Mesothelial cell of epicardium (in vitro differentiated cells): ENCODE data around the gene OPRL1. TPM values are rescaled to one million over a fixed set of nuclear protein-coding genes. Genes with fewer than 3 reads are reported as not detected.

ENCODE experiments used
- DNase-seq, 2 experiments: peaks; one replicate each; pipeline ENCODE4 v3.0.0; 2021; ENCODE audit warnings: low spot score in 2 of 2; ENCODE audit not compliant: unreplicated experiment in 2 of 2
- H3K27ac Mint-ChIP-seq: 2 replicates; pipeline ENCODE4 v1.8.0; 2021; ENCODE audit warnings: mixed read lengths
- H3K27me3 Mint-ChIP-seq: 2 replicates; pipeline ENCODE4 v1.8.0; 2021; ENCODE audit warnings: low read depth, mixed read lengths
- H3K36me3 Mint-ChIP-seq: 2 replicates; pipeline ENCODE4 v1.8.0; 2021; ENCODE audit warnings: mixed read lengths
- H3K4me1 Mint-ChIP-seq: 2 replicates; pipeline ENCODE4 v1.8.0; 2021; ENCODE audit warnings: mixed read lengths
- H3K4me3 Mint-ChIP-seq: 2 replicates; pipeline ENCODE4 v1.8.0; 2021; ENCODE audit warnings: mild to moderate bottlenecking, moderate library complexity, mixed read lengths
- H3K9me3 Mint-ChIP-seq: 2 replicates; pipeline ENCODE4 v1.8.0; 2021; ENCODE audit warnings: mixed read lengths
- total RNA-seq: library from RNA; stranded (reverse); gene quantifications from 3 replicates; pipeline ENCODE4 v1.2.1, GENCODE V29; 2021
- TF ChIP-seq, protein P1 (sequence below): fragments of 200-600 bp; sonication (generic); IDR thresholded peaks from one replicate; pipeline ENCODE4 v1.5.0; 2021; ENCODE audit warnings: antibody characterized with exemption; ENCODE audit not compliant: unreplicated experiment

OPRL1 gene
- total RNA-seq, 1 donor from 2014 or later = 2.5 TPM

DNA sequence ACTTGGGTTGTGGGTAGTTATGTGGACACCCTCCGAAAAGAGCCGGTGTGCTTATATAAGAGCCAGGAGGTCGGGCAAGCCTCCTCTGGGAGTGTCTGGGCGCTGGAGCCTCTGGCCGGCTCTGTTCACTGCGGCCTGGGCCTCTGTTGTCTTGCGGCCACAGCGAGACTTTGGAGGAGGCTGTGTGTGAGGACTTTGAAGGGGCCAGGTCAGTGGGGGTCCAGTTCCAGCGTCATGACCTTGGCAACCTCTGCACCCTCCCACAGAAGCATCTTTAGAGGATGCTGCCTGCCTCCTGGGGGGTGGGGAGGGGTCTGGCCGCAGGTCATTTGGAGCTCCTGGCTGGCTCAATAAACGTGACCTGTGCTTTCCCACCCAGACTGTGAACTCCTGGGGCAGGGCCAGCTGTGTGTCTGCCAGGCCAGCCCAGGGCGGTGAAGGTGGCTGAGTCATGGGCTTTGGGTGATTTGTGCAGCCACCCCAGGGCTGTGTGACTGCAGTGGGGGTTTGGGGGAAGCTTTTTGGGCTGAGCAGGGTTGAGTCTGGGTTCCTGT is 15.7 kb upstream of the OPRL1 start:
- H3K4me1 Mint-ChIP-seq = peaks cover 23% of the 10 kb centered on the region
- TF ChIP-seq, protein P1, sequence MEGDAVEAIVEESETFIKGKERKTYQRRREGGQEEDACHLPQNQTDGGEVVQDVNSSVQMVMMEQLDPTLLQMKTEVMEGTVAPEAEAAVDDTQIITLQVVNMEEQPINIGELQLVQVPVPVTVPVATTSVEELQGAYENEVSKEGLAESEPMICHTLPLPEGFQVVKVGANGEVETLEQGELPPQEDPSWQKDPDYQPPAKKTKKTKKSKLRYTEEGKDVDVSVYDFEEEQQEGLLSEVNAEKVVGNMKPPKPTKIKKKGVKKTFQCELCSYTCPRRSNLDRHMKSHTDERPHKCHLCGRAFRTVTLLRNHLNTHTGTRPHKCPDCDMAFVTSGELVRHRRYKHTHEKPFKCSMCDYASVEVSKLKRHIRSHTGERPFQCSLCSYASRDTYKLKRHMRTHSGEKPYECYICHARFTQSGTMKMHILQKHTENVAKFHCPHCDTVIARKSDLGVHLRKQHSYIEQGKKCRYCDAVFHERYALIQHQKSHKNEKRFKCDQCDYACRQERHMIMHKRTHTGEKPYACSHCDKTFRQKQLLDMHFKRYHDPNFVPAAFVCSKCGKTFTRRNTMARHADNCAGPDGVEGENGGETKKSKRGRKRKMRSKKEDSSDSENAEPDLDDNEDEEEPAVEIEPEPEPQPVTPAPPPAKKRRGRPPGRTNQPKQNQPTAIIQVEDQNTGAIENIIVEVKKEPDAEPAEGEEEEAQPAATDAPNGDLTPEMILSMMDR = no peak
- DNase-seq = no peak

DNA sequence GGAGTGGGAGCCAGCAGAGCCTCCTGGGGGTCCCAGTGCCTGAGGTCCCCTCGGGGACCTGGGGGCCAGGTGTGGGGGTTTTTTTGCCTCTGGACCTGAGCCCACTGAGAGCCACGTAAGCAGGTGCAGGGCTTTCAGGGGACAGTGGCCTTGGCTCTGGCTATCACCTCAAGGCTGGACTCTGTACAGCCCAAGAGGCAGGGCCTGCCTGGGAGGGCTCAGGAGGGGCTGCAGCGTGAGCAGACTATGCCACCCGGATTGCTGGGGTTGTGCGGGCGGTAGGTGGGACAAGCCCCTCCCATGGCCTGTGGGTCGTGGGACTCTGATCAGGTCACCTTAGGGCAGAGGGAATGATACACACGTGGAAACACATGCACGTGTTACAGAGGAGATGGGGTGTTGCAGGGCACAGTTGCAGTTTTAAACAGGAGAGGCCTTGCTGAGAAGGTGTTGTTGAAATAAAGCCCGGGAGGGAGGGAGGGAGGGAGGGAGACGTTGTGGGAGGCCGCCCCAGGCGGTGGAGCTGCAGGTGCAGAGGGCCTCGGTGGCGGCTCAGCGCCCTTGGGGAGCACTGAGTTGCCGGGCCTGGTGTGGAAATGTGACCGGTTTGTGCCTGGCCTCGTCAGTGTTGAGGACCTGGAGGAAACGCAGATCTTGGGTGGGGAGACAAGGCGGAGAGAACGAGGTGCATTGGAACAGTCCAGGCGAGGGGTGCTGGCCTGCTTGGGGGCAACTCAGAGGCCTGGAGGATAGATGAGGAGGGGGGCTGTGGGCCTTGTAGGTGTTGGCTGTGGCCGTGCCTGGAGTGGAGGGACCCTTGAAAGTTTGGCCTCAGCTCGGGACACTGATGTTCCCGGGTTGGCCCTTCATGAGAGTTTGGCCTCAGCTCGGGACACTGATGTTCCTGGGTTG is 14.6 kb upstream of the OPRL1 start:
- H3K36me3 Mint-ChIP-seq = no peaks in the 10 kb centered on the region

More for the DNA sequence above, 15.7 kb upstream of the OPRL1 start:
- no peaks in the 10 kb centered on the region for H3K27me3 Mint-ChIP-seq
- peak overlapping the region; percentile 81 for H3K4me3 Mint-ChIP-seq
- H3K27ac Mint-ChIP-seq = peak overlapping the region; percentile 68
- H3K9me3 Mint-ChIP-seq = no peaks in the 10 kb centered on the region
- no peaks in the 10 kb centered on the region for H3K36me3 Mint-ChIP-seq

DNA sequence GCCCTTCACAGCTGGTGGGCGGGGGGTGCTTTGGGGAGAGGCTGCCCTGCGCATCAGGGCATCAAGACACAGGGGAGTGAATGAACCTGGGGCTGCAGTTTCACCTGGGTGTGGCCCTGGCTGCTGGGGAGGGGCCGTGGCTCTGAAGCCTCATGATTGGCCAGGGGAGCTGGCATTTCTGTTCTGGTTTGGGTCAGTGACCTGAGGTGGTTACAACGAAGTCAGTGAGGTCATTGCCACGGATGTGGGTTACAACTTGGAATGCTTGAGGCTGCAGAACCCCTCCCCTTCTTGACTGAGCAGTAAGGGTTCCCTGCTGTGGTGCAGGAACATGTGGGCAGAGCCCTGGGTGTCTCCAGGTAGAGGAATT is 13.9 kb upstream of the OPRL1 start:
- peaks cover 23% of the 10 kb centered on the region for H3K4me1 Mint-ChIP-seq
- H3K27ac Mint-ChIP-seq = no peak overlapping the region
- DNase-seq = no peak
- no peaks in the 10 kb centered on the region for H3K36me3 Mint-ChIP-seq
- H3K27me3 Mint-ChIP-seq = no peaks in the 10 kb centered on the region
- H3K4me3 Mint-ChIP-seq = no peak overlapping the region
- no peaks in the 10 kb centered on the region for H3K9me3 Mint-ChIP-seq
- TF ChIP-seq, protein P1 = no peak

More for the DNA sequence above, 14.6 kb upstream of the OPRL1 start:
- TF ChIP-seq, protein P1 = no peak
- Mint-ChIP-seq H3K4me1 (peaks cover 23% of the 10 kb centered on the region), H3K9me3 (no peaks in the 10 kb centered on the region), H3K27ac (no peak overlapping the region), H3K27me3 (no peaks in the 10 kb centered on the region), H3K4me3 (no peak overlapping the region)
- no peak for DNase-seq

DNA sequence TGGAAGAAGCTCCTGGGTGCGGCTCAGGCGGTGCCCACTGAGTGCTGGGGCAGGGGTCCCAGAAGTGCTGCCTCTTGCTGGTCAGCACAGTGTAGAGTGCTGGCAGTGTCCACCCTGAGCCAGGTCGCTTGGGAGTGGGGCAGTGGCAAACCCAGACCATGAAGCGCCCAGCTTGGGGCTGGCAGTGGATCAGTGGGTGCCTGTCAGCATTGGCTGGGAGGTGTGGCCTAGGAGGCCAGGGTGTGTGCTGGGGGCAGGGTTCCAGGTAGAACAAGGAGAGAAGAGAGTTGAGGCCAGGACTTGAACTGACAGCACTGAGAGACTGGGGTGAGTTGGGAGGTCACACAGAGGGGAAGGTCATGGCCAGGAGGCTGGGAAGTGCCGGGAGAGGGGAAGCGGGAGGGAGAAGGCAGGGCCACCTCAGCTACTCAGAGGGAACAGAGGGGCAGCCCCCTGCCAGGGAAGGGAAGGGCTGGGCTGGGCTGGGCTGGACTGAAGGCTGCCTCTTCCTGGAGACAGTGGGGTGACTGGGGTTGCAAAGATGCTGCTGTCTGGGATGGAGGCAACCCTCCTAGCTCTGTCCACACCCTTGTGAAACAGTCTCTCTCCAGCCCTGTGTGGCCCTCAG is 12.8 kb upstream of the OPRL1 start:
- H3K9me3 Mint-ChIP-seq = no peaks in the 10 kb centered on the region
- H3K27ac Mint-ChIP-seq = no peak overlapping the region
- H3K4me3 Mint-ChIP-seq = no peak overlapping the region
- DNase-seq = no peak
- TF ChIP-seq, protein P1 = no peak
- no peaks in the 10 kb centered on the region for H3K27me3 Mint-ChIP-seq
- H3K36me3 Mint-ChIP-seq = no peaks in the 10 kb centered on the region
- peaks cover 20% of the 10 kb centered on the region for H3K4me1 Mint-ChIP-seq

DNA sequence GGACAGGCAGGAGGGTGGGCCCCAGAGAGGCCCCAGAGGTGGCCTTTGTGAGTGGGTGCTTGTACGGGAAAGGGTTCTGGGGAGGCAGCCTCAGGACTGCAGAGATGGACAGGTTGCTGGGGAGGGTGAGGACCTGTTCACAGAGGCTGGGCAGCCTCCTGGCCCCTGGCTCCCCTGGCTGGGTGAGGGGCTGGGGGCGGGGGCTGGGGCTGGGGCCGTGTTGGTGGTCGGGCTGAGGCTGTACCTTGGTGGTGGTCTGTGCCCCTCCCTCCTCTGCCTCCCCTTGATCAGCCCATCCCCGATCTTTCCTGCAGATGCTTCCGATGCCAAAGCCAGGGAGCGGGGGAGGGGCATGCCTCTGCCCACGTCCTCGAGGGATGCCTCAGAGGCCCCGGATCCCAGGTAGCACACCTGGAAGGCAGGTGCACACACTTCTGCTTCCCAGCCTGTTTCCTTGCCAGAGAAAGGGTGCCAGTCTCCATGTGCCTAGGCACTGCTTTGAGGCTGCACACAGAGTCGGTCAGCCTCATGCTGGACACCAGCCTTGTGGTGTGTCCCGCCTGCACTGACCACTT is 12.1 kb upstream of the OPRL1 start:
- DNase-seq = no peak
- H3K36me3 Mint-ChIP-seq = no peaks in the 10 kb centered on the region
- TF ChIP-seq, protein P1 = no peak
- H3K4me1 Mint-ChIP-seq = peaks cover 16% of the 10 kb centered on the region
- no peaks in the 10 kb centered on the region for H3K9me3 Mint-ChIP-seq
- no peaks in the 10 kb centered on the region for H3K27me3 Mint-ChIP-seq
- no peak overlapping the region for H3K27ac Mint-ChIP-seq
- H3K4me3 Mint-ChIP-seq = no peak overlapping the region
